ENCODE measurements around the gene ANO5. TPM values are rescaled to one million over a fixed set of nuclear protein-coding genes. Genes with fewer than 3 reads are reported as not detected.

Gene ANO5
- total RNA-seq, 2 experiments from 2014 or later: 0.02 TPM; not detected in 1

- intact Hi-C loops (cut with micrococcal nuclease): no loop called here
- POLR2A ChIA-PET: no interaction called here
- DNase-seq: no peak
- CTCF ChIA-PET: no interaction called here
- Mint-ChIP-seq H3K9me3 (no peaks in the 10 kb centered on the region), H3K27me3 (no peaks in the 10 kb centered on the region), H3K4me1 (ENCODE audit: low read depth) (no peaks in the 10 kb centered on the region), H3K36me3 (no peaks in the 10 kb centered on the region), H3K27ac (no peak overlapping the region), H3K4me3 (no peak overlapping the region)
These were observed 12.8 kb upstream of the ANO5 start for GRCh38 chr11:22180131-22180530.

GRCh38 chr11:22189660-22190059 lies 3.2 kb upstream of the ANO5 start:
- no peak overlapping the region for H3K4me3 Mint-ChIP-seq
- no peak overlapping the region for H3K27ac Mint-ChIP-seq
- POLR2A ChIA-PET: no interaction called here
- intact Hi-C loops (cut with micrococcal nuclease): no loop called here
- H3K4me1 Mint-ChIP-seq (ENCODE audit: low read depth): peaks cover 8% of the 10 kb centered on the region
- DNase-seq: no peak
- no peaks in the 10 kb centered on the region for H3K9me3 Mint-ChIP-seq
- H3K36me3 Mint-ChIP-seq: no peaks in the 10 kb centered on the region
- H3K27me3 Mint-ChIP-seq: peaks cover 30% of the 10 kb centered on the region
- CTCF ChIA-PET: no interaction called here

GRCh38 chr11:22190827-22191463 lies 1.9 kb upstream of the ANO5 start:
- intact Hi-C loops (cut with micrococcal nuclease): no loop called here
- no peak overlapping the region for H3K4me3 Mint-ChIP-seq
- no peak overlapping the region for H3K27ac Mint-ChIP-seq
- POLR2A ChIA-PET: no interaction called here
- no peak for DNase-seq
- H3K27me3 Mint-ChIP-seq: peaks cover 33% of the 10 kb centered on the region
- no peaks in the 10 kb centered on the region for H3K36me3 Mint-ChIP-seq
- no peaks in the 10 kb centered on the region for H3K9me3 Mint-ChIP-seq
- peaks cover 8% of the 10 kb centered on the region for H3K4me1 Mint-ChIP-seq (ENCODE audit: low read depth)
- CTCF ChIA-PET: no interaction called here

GRCh38 chr11:22192289-22192641 lies 620 bp upstream of the ANO5 start:
- ChIA-PET POLR2A (no interaction called here), CTCF (no interaction called here)
- Mint-ChIP-seq H3K9me3 (no peaks in the 10 kb centered on the region), H3K27me3 (peaks cover 33% of the 10 kb centered on the region), H3K4me3 (peak overlapping the region; percentile 16), H3K4me1 (ENCODE audit: low read depth) (peaks cover 8% of the 10 kb centered on the region), H3K36me3 (no peaks in the 10 kb centered on the region), H3K27ac (no peak overlapping the region)
- no peak for DNase-seq
- intact Hi-C loops (cut with micrococcal nuclease): no loop called here

- Mint-ChIP-seq H3K4me3 (no peak overlapping the region), H3K36me3 (no peaks in the 10 kb centered on the region), H3K9me3 (no peaks in the 10 kb centered on the region), H3K4me1 (ENCODE audit: low read depth) (peaks cover 8% of the 10 kb centered on the region), H3K27ac (no peak overlapping the region), H3K27me3 (peaks cover 36% of the 10 kb centered on the region)
- DNase-seq: no peak
- CTCF ChIA-PET: no interaction called here
- POLR2A ChIA-PET: no interaction called here
- intact Hi-C loops (cut with micrococcal nuclease): no loop called here
These were observed 615 bp downstream of the ANO5 start for GRCh38 chr11:22193348-22194051.

GRCh38 chr11:22194306-22194705 lies 1.4 kb downstream of the ANO5 start:
- H3K27me3 Mint-ChIP-seq: peaks cover 36% of the 10 kb centered on the region
- no peak overlapping the region for H3K27ac Mint-ChIP-seq
- CTCF ChIA-PET: no interaction called here
- no peaks in the 10 kb centered on the region for H3K9me3 Mint-ChIP-seq
- H3K36me3 Mint-ChIP-seq: no peaks in the 10 kb centered on the region
- no peak overlapping the region for H3K4me3 Mint-ChIP-seq
- intact Hi-C loops (cut with micrococcal nuclease): no loop called here
- peaks cover 8% of the 10 kb centered on the region for H3K4me1 Mint-ChIP-seq (ENCODE audit: low read depth)
- POLR2A ChIA-PET: no interaction called here
- no peak for DNase-seq

GRCh38 chr11:22194907-22195306 lies 2.0 kb downstream of the ANO5 start:
- H3K36me3 Mint-ChIP-seq: no peaks in the 10 kb centered on the region
- ChIA-PET POLR2A (no interaction called here), CTCF (no interaction called here)
- intact Hi-C loops (cut with micrococcal nuclease): no loop called here
- no peak overlapping the region for H3K4me3 Mint-ChIP-seq
- no peak for DNase-seq
- H3K27ac Mint-ChIP-seq: no peak overlapping the region
- H3K27me3 Mint-ChIP-seq: peaks cover 36% of the 10 kb centered on the region
- H3K4me1 Mint-ChIP-seq (ENCODE audit: low read depth): peaks cover 8% of the 10 kb centered on the region
- H3K9me3 Mint-ChIP-seq: no peaks in the 10 kb centered on the region

GRCh38 chr11:22197139-22198005 lies 4.5 kb downstream of the ANO5 start:
- Mint-ChIP-seq H3K27ac (no peak overlapping the region), H3K9me3 (no peaks in the 10 kb centered on the region), H3K4me1 (ENCODE audit: low read depth) (peaks cover 6% of the 10 kb centered on the region), H3K27me3 (peaks cover 24% of the 10 kb centered on the region), H3K4me3 (no peak overlapping the region), H3K36me3 (no peaks in the 10 kb centered on the region)
- CTCF ChIA-PET: no interaction called here
- POLR2A ChIA-PET: no interaction called here
- no peak for DNase-seq
- intact Hi-C loops (cut with micrococcal nuclease): no loop called here

GRCh38 chr11:22199243-22199642 lies 6.4 kb downstream of the ANO5 start:
- Mint-ChIP-seq H3K4me3 (no peak overlapping the region), H3K36me3 (no peaks in the 10 kb centered on the region), H3K4me1 (ENCODE audit: low read depth) (no peaks in the 10 kb centered on the region), H3K27me3 (peaks cover 9% of the 10 kb centered on the region), H3K27ac (no peak overlapping the region), H3K9me3 (no peaks in the 10 kb centered on the region)
- intact Hi-C loops (cut with micrococcal nuclease): no loop called here
- CTCF ChIA-PET: no interaction called here
- no peak for DNase-seq
- POLR2A ChIA-PET: no interaction called here

GRCh38 chr11:22203281-22203680 lies 10.4 kb downstream of the ANO5 start:
- ChIA-PET POLR2A (no interaction called here), CTCF (no interaction called here)
- H3K4me3 Mint-ChIP-seq: no peak overlapping the region
- intact Hi-C loops (cut with micrococcal nuclease): no loop called here
- H3K4me1 Mint-ChIP-seq (ENCODE audit: low read depth): no peaks in the 10 kb centered on the region
- H3K27ac Mint-ChIP-seq: no peak overlapping the region
- DNase-seq: no peak
- no peaks in the 10 kb centered on the region for H3K36me3 Mint-ChIP-seq
- H3K27me3 Mint-ChIP-seq: no peaks in the 10 kb centered on the region
- no peaks in the 10 kb centered on the region for H3K9me3 Mint-ChIP-seq

- no peaks in the 10 kb centered on the region for H3K27me3 Mint-ChIP-seq
- H3K4me1 Mint-ChIP-seq (ENCODE audit: low read depth): no peaks in the 10 kb centered on the region
- H3K9me3 Mint-ChIP-seq: no peaks in the 10 kb centered on the region
- no peak overlapping the region for H3K4me3 Mint-ChIP-seq
- no peak overlapping the region for H3K27ac Mint-ChIP-seq
- ChIA-PET POLR2A (no interaction called here), CTCF (no interaction called here)
- no peak for DNase-seq
- intact Hi-C loops (cut with micrococcal nuclease): no loop called here
- no peaks in the 10 kb centered on the region for H3K36me3 Mint-ChIP-seq
These were observed 14.3 kb downstream of the ANO5 start for GRCh38 chr11:22207162-22207561.

GRCh38 chr11:22208151-22208858 lies 15.4 kb downstream of the ANO5 start:
- H3K4me3 Mint-ChIP-seq: no peak overlapping the region
- intact Hi-C loops (cut with micrococcal nuclease): no loop called here
- H3K27ac Mint-ChIP-seq: no peak overlapping the region
- CTCF ChIA-PET: no interaction called here
- H3K9me3 Mint-ChIP-seq: no peaks in the 10 kb centered on the region
- no peaks in the 10 kb centered on the region for H3K27me3 Mint-ChIP-seq
- H3K4me1 Mint-ChIP-seq (ENCODE audit: low read depth): no peaks in the 10 kb centered on the region
- no peaks in the 10 kb centered on the region for H3K36me3 Mint-ChIP-seq
- POLR2A ChIA-PET: no interaction called here
- DNase-seq: no peak

Data from activated CD4-positive, alpha-beta memory T cell treated with anti-CD3 and anti-CD28 coated beads for 36 hours (primary cell).